Measurements from ENCODE around the gene FAM149B1. TPM values are rescaled to one million over a fixed set of nuclear protein-coding genes. Genes with fewer than 3 reads are reported as not detected.
A peak's percentile ranks its signal among the peaks of the same experiment; 100 is the strongest.

FAM149B1 gene
- total RNA-seq, 1 donor from 2014 or later, result 11.4 TPM

DNA sequence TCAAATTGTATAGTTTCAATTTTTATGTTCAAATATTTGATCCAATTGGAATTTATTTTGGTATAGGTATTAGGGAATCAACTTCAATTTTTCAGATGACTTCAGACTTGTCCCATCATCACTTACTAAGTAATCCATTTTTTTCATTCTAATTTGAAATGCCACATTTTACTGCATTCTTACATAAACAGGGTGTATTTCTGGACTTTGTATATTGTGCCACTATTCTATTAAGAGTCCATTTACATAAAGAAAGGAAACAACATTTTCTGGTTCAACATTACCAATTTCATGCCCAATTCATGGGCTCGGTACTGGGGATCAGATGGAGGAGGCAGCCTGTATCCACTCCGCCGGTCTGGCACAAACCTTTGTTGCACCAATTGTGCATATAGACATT, 15.9 kb upstream of the FAM149B1 start:
- DNase-seq (ENCODE audit: low read depth), result no peak
- TF ChIP-seq, protein P1, sequence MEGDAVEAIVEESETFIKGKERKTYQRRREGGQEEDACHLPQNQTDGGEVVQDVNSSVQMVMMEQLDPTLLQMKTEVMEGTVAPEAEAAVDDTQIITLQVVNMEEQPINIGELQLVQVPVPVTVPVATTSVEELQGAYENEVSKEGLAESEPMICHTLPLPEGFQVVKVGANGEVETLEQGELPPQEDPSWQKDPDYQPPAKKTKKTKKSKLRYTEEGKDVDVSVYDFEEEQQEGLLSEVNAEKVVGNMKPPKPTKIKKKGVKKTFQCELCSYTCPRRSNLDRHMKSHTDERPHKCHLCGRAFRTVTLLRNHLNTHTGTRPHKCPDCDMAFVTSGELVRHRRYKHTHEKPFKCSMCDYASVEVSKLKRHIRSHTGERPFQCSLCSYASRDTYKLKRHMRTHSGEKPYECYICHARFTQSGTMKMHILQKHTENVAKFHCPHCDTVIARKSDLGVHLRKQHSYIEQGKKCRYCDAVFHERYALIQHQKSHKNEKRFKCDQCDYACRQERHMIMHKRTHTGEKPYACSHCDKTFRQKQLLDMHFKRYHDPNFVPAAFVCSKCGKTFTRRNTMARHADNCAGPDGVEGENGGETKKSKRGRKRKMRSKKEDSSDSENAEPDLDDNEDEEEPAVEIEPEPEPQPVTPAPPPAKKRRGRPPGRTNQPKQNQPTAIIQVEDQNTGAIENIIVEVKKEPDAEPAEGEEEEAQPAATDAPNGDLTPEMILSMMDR (IDR thresholded peaks at IDR 0.05; ENCODE audit: insufficient read depth, low read length, poor library complexity, severe bottlenecking), result no peak
- H3K36me3 ChIP-seq (ENCODE audit: control insufficient read depth, insufficient read depth, low read length), result peaks cover 2% of the 10 kb centered on the region
- H3K27me3 ChIP-seq (ENCODE audit: control insufficient read depth, insufficient read depth, low read length), result no peaks in the 10 kb centered on the region
- H3K4me3 ChIP-seq (ENCODE audit: low read depth, low read length), result no peak overlapping the region

DNA sequence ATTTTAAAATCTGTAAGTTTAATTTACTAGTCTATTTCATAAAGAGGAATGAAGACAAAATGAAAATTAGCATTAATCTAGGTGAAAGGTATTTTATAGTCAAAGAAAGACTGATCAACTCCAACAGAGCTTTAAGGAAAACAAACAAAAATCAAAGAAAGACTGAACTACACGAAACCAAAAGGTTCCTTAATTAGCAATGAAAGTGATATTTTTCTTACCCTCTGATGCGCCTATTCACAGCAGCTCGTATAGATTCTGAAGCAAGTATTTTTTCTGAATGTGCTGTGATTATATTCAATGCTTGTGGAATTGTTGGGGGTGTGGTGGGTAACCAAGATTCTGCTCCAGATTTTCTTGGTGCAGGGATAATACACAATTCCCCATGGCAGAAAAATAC, 11.9 kb upstream of the FAM149B1 start:
- Histone ChIP-seq H3K36me3 (ENCODE audit: control insufficient read depth, insufficient read depth, low read length) (no peaks in the 10 kb centered on the region), H3K4me3 (ENCODE audit: low read depth, low read length) (no peak overlapping the region), H3K27me3 (ENCODE audit: control insufficient read depth, insufficient read depth, low read length) (no peaks in the 10 kb centered on the region)
- TF ChIP-seq, protein P1 (IDR thresholded peaks at IDR 0.05; ENCODE audit: insufficient read depth, low read length, poor library complexity, severe bottlenecking), result no peak
- DNase-seq (ENCODE audit: low read depth), result no peak

DNA sequence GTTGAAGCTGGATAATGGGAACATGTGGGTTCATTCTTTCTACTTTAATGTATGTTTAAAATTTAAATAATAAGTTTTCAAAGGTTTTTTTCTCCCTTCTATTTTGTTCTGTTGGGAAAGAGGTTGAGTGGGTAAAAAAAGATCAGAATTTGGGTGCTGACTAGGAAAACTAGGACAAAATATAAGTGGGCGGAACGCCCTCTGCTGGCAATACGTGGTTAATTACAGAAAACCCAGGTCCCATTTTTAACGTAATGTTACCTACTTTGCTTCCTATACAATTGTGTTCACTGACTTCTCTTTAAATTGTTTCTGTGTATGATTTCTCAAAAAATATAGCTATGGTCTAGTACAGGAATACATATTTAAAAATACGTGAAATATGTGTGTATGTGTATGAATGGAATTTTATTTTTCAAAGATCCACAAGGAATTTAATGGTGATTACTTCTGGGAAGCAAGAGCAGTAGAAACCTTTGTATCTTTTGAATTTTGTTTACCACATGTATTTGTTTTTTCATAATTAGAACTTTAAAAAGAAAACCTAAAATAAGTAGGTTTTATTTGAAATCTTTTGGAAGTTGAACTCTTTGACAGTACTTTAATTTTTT, 8.8 kb upstream of the FAM149B1 start:
- H3K36me3 ChIP-seq (ENCODE audit: control insufficient read depth, insufficient read depth, low read length), result no peaks in the 10 kb centered on the region
- TF ChIP-seq, protein P1 (IDR thresholded peaks at IDR 0.05; ENCODE audit: insufficient read depth, low read length, poor library complexity, severe bottlenecking), result peak; percentile 73
- DNase-seq (ENCODE audit: low read depth), result no peak
- H3K27me3 ChIP-seq (ENCODE audit: control insufficient read depth, insufficient read depth, low read length), result no peaks in the 10 kb centered on the region
- H3K4me3 ChIP-seq (ENCODE audit: low read depth, low read length), result no peak overlapping the region

DNA sequence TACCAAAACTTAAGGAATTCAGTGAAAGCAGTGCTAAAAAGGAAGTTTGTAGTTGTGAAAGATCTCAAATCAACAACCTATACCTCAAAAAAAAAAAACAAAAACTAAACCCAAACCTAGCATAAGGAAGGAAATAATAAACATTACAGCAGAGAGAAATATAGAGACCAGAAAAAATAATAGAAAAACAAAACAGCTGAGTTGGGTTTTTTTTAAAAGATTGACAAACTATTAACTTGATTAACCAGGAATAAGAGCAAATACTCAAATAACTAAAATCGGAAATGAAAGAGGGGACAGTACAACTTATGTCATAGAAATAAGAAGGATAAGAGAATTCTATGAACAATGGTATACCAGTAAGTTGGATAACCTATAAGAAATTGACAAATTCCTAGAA, 6.8 kb upstream of the FAM149B1 start:
- Histone ChIP-seq H3K36me3 (ENCODE audit: control insufficient read depth, insufficient read depth, low read length) (no peaks in the 10 kb centered on the region), H3K27me3 (ENCODE audit: control insufficient read depth, insufficient read depth, low read length) (no peaks in the 10 kb centered on the region), H3K4me3 (ENCODE audit: low read depth, low read length) (no peak overlapping the region)
- TF ChIP-seq, protein P1 (IDR thresholded peaks at IDR 0.05; ENCODE audit: insufficient read depth, low read length, poor library complexity, severe bottlenecking), result no peak
- DNase-seq (ENCODE audit: low read depth), result no peak

DNA sequence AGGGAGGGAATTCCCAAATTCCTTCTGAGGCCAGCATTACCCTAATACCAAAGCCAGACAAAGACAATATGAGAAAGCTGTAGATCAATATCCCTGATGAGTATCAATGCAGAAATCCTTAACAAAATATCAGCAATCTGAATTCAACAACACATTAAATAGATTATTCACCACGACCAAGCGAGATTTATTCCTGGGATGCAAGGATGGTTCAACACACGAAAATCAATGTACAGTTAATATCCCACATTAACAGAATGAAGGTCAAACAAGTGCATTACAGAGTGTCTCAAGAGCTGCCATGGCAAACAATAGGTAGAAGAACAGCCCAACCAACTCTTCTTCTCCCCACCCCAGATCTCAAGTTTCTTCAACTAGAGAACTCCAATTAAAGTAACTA, 6.3 kb upstream of the FAM149B1 start:
- no peaks in the 10 kb centered on the region for H3K36me3 ChIP-seq (ENCODE audit: control insufficient read depth, insufficient read depth, low read length)
- TF ChIP-seq, protein P1 (IDR thresholded peaks at IDR 0.05; ENCODE audit: insufficient read depth, low read length, poor library complexity, severe bottlenecking), result no peak

DNA sequence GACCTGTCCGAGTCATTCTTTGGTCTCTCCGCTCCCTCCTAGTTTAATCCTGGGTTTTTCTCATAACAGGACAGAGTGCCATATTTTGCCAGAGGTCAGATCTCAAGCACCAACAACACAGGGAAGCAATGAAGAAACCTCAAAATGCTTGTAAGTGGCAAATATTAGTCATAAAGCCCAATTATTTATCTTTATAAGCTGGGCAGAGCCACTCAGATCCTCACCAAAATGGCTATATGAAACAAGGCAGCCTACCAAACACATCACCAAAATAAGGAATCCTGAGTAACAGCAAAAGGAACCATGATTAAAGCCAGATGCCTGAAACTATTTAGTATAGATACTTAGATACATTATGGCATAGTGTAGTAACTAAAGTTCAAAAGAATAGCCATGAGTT, 4.8 kb upstream of the FAM149B1 start:
- DNase-seq (ENCODE audit: low read depth), result no peak
- no peaks in the 10 kb centered on the region for H3K27me3 ChIP-seq (ENCODE audit: control insufficient read depth, insufficient read depth, low read length)
- H3K4me3 ChIP-seq (ENCODE audit: low read depth, low read length), result no peak overlapping the region
- no peaks in the 10 kb centered on the region for H3K36me3 ChIP-seq (ENCODE audit: control insufficient read depth, insufficient read depth, low read length)
- TF ChIP-seq, protein P1 (IDR thresholded peaks at IDR 0.05; ENCODE audit: insufficient read depth, low read length, poor library complexity, severe bottlenecking), result no peak

More for the DNA sequence above, 6.3 kb upstream of the FAM149B1 start:
- DNase-seq (ENCODE audit: low read depth), result no peak
- no peak overlapping the region for H3K4me3 ChIP-seq (ENCODE audit: low read depth, low read length)
- no peaks in the 10 kb centered on the region for H3K27me3 ChIP-seq (ENCODE audit: control insufficient read depth, insufficient read depth, low read length)

Data from kidney epithelial cell (primary cell).